HG03039 (cell line): ENCODE measurements around the gene KDM5C.
"Not testable (repeated sequence)": the region's sequence is repeated elsewhere in the genome, so short reads cannot be mapped to it uniquely, and the experiment has no call there.

Experiments
- ATAC-seq: cut with Tn5 transposase; IDR thresholded peaks from one replicate; pipeline ENCODE4 v1.9.1; 2021; ENCODE audit warnings: mild to moderate bottlenecking, moderate library complexity; ENCODE audit not compliant: unreplicated experiment

KDM5C gene

GRCh38 chrX:53194308-53194707, 30.7 kb downstream of the KDM5C start:
- ATAC-seq, result no peak

- no peak for ATAC-seq
Measured at GRCh38 chrX:53193093-53193492, 31.9 kb downstream of the KDM5C start.

GRCh38 chrX:53190363-53190960, 34.5 kb downstream of the KDM5C start:
- no peak for ATAC-seq

- ATAC-seq, result no peak
Measured at GRCh38 chrX:53188763-53189162, 36.2 kb downstream of the KDM5C start.

GRCh38 chrX:53186351-53186750, 38.7 kb downstream of the KDM5C start:
- no peak for ATAC-seq

- no peak for ATAC-seq
Measured at GRCh38 chrX:53184836-53185235, 40.2 kb downstream of the KDM5C start.

GRCh38 chrX:53171356-53171755, 53.7 kb downstream of the KDM5C start:
- ATAC-seq, result no peak

- no peak for ATAC-seq
Measured at GRCh38 chrX:53166103-53166502, 58.9 kb downstream of the KDM5C start.

GRCh38 chrX:53164566-53164965, 60.4 kb downstream of the KDM5C start:
- ATAC-seq, result not testable (repeated sequence)

GRCh38 chrX:53163436-53163835, 61.6 kb downstream of the KDM5C start:
- no peak for ATAC-seq

GRCh38 chrX:53160297-53160983, 64.6 kb downstream of the KDM5C start:
- ATAC-seq, result no peak

GRCh38 chrX:53159184-53159583, 65.8 kb downstream of the KDM5C start:
- ATAC-seq, result no peak

- no peak for ATAC-seq
Measured at GRCh38 chrX:53156207-53156596, 68.8 kb downstream of the KDM5C start.

- ATAC-seq, result no peak
Measured at GRCh38 chrX:53155512-53156206, 69.3 kb downstream of the KDM5C start.

- ATAC-seq, result no peak
Measured at GRCh38 chrX:53153581-53153980, 71.4 kb downstream of the KDM5C start.
